CD4-positive, alpha-beta T cell (primary cell): ENCODE measurements around the gene SRR. TPM values are rescaled to one million over a fixed set of nuclear protein-coding genes. Genes with fewer than 3 reads are reported as not detected.

Experiments
- ATAC-seq: fragments of 200-7000 bp; cut with Tn5 transposase; one replicate; pipeline ENCODE4 v1.10.0; 2022; ENCODE audit warnings: mild to moderate bottlenecking; ENCODE audit not compliant: poor library complexity
- CTCF ChIA-PET: fragments of 350-600 bp; sonication (Branson Sonifier 250); formaldehyde crosslinking; loops from one replicate; lab custom pipeline; 2021; ENCODE audit warnings: antibody characterized with exemption, inconsistent platforms; lab: Charles Lee
- POLR2A ChIA-PET: fragments of 350-600 bp; sonication (Branson Sonifier 250); formaldehyde crosslinking; loops from one replicate; lab custom pipeline; 2021; ENCODE audit warnings: antibody characterized with exemption, inconsistent platforms; lab: Charles Lee
- DNase-seq, 14 experiments: peaks; one replicate each; pipeline ENCODE4 v3.0.0-alpha.2; 2013 to 2020; ENCODE audit warnings: mixed read lengths in 2 of 14
- H3K27ac ChIP-seq, 2 donors: one replicate each; pipeline versions ENCODE4 v1.5.1 to v1.7.0; 2013; ENCODE audit warnings: low read length in 2 of 2, low read depth in 1 of 2, mild to moderate bottlenecking in 1 of 2
- H3K27me3 ChIP-seq, 2 experiments: 1 replicate in 1 of 2; 2 replicates in 1 of 2; pipeline versions ENCODE4 v1.6.1 to v1.7.0; 2013; ENCODE audit warnings: low read length in 2 of 2, control low read depth in 1 of 2, mild to moderate bottlenecking in 1 of 2, moderate library complexity in 1 of 2; ENCODE audit not compliant: insufficient read depth in 2 of 2, control insufficient read depth in 1 of 2
- H3K36me3 ChIP-seq: one replicate; pipeline ENCODE4 v1.6.1; 2013; ENCODE audit warnings: low read length, control low read depth; ENCODE audit not compliant: insufficient read depth
- H3K4me1 ChIP-seq: one replicate; pipeline ENCODE4 v1.6.1; 2013; ENCODE audit warnings: low read length, control low read depth; ENCODE audit not compliant: insufficient read depth
- H3K4me3 ChIP-seq: one replicate; pipeline ENCODE4 v1.5.1; 2013; ENCODE audit warnings: mild to moderate bottlenecking, low read length, moderate library complexity
- H3K9me3 ChIP-seq, 2 experiments: 1 replicate in 1 of 2; 2 replicates in 1 of 2; pipeline versions ENCODE4 v1.6.1 to v1.7.0; 2013; ENCODE audit warnings: low read length in 2 of 2, mild to moderate bottlenecking in 2 of 2, control low read depth in 1 of 2, moderate library complexity in 1 of 2; ENCODE audit not compliant: control insufficient read depth in 1 of 2, insufficient read depth in 1 of 2
- H3K27ac Mint-ChIP-seq: one replicate; pipeline ENCODE4 v1.8.0; 2020; ENCODE audit warnings: mixed read lengths
- H3K27me3 Mint-ChIP-seq: one replicate; pipeline ENCODE4 v1.8.0; 2021; ENCODE audit warnings: mixed read lengths
- H3K36me3 Mint-ChIP-seq: one replicate; pipeline ENCODE4 v1.8.0; 2021; ENCODE audit warnings: low read depth, mixed read lengths
- H3K4me1 Mint-ChIP-seq: one replicate; pipeline ENCODE4 v1.8.0; 2021; ENCODE audit warnings: low read depth, mixed read lengths
- H3K4me3 Mint-ChIP-seq: one replicate; pipeline ENCODE4 v1.8.0; 2020; ENCODE audit warnings: mild to moderate bottlenecking, mixed read lengths
- H3K9me3 Mint-ChIP-seq: one replicate; pipeline ENCODE4 v1.8.0; 2020; ENCODE audit warnings: mixed read lengths
- intact Hi-C, 2 experiments: fragments of 100-400 bp; cut with DNase I in 1 of 2; cut with micrococcal nuclease in 1 of 2; formaldehyde crosslinking; loops; one replicate each; pipeline versions ENCODE4 v1.15.1 to v1.9.0; 2023 to 2025; cut with DNase I, micrococcal nuclease
- total RNA-seq, 174 experiments: library from RNA in 2 of 174; stranded (reverse) in 2 of 174; gene quantifications; one replicate each; pipeline ENCODE4 v1.2.3 and lab custom pipeline; 2021 to 2026
- TF ChIP-seq, protein P1 (sequence below): fragments of 200-600 bp; IDR thresholded peaks from one replicate; pipeline ENCODE4 v1.8.0; 2022; ENCODE audit warnings: antibody characterized with exemption, mild to moderate bottlenecking

SRR gene
- total RNA-seq, 2 experiments from 2014 or later: 2.5 to 2.8 TPM

DNA sequence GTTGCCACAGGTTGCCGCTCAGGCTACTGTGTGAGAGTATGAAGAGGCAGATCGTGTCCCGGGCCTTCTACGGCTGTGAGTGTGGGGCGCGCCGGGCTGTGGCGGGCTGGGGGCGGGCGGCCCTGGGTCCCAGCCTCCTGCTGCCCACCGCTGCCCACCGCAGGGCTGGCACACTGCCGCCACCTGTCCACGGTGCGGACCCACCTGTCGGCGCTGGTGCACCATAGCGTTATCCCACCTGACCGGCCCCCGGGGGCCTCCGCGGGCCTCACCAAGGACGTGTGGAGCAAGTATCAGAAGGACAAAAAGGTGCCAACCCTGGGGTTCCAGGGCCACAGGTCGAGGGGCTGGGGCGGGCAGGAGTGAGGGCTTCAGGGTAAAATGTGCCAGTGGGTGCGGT lies 68.4 kb downstream of the SRR start:
- no peaks in the 10 kb centered on the region for H3K9me3 ChIP-seq
- H3K4me1 Mint-ChIP-seq: no peaks in the 10 kb centered on the region
- no peaks in the 10 kb centered on the region for H3K9me3 Mint-ChIP-seq
- H3K36me3 ChIP-seq: peaks cover 50% of the 10 kb centered on the region
- POLR2A ChIA-PET: no interaction called here
- no peaks in the 10 kb centered on the region for H3K27me3 Mint-ChIP-seq
- ATAC-seq (no peak), DNase-seq (no peak)
- TF ChIP-seq, protein P1, sequence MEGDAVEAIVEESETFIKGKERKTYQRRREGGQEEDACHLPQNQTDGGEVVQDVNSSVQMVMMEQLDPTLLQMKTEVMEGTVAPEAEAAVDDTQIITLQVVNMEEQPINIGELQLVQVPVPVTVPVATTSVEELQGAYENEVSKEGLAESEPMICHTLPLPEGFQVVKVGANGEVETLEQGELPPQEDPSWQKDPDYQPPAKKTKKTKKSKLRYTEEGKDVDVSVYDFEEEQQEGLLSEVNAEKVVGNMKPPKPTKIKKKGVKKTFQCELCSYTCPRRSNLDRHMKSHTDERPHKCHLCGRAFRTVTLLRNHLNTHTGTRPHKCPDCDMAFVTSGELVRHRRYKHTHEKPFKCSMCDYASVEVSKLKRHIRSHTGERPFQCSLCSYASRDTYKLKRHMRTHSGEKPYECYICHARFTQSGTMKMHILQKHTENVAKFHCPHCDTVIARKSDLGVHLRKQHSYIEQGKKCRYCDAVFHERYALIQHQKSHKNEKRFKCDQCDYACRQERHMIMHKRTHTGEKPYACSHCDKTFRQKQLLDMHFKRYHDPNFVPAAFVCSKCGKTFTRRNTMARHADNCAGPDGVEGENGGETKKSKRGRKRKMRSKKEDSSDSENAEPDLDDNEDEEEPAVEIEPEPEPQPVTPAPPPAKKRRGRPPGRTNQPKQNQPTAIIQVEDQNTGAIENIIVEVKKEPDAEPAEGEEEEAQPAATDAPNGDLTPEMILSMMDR: no peak
- H3K27me3 ChIP-seq: no peaks in the 10 kb centered on the region
- intact Hi-C loops: no loop called here
- no peak overlapping the region for H3K4me3 Mint-ChIP-seq
- no peak overlapping the region for H3K27ac ChIP-seq
- H3K4me3 ChIP-seq: no peak overlapping the region
- CTCF ChIA-PET: no interaction called here
- peaks cover 49% of the 10 kb centered on the region for H3K36me3 Mint-ChIP-seq
- no peaks in the 10 kb centered on the region for H3K4me1 ChIP-seq
- no peak overlapping the region for H3K27ac Mint-ChIP-seq

DNA sequence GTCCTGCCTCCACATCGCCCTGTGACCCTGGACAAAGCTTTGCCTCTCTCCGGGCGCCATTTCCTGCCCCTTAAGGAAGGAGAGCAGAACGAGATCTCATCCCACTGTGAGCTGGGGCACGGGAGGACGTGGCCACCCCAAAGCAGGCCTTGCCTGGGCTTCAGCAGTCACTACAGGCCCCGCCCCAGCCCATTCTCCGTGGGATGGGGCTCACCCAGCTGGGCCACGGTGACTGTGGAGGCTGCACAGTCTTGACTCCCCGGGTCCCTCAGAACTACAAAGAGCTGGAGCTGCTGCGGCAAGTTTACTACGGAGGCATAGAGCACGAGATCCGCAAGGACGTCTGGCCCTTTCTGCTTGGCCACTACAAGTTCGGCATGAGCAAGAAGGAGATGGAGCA lies 68.9 kb downstream of the SRR start:
- Mint-ChIP-seq H3K4me3 (no peak overlapping the region), H3K36me3 (peaks cover 50% of the 10 kb centered on the region), H3K4me1 (no peaks in the 10 kb centered on the region), H3K27ac (no peak overlapping the region), H3K27me3 (no peaks in the 10 kb centered on the region), H3K9me3 (no peaks in the 10 kb centered on the region)
- Histone ChIP-seq H3K4me1 (no peaks in the 10 kb centered on the region), H3K4me3 (no peak overlapping the region), H3K27me3 (no peaks in the 10 kb centered on the region), H3K27ac (no peak overlapping the region), H3K36me3 (peaks cover 53% of the 10 kb centered on the region), H3K9me3 (no peaks in the 10 kb centered on the region)
- intact Hi-C loops: no loop called here
- TF ChIP-seq, protein P1: no peak
- ATAC-seq (no peak), DNase-seq (no peak)
- POLR2A ChIA-PET: no interaction called here
- CTCF ChIA-PET: no interaction called here

GRCh38 chr17:2373179-2373578 lies 69.4 kb downstream of the SRR start:
- TF ChIP-seq, protein P1: no peak
- no peak overlapping the region for H3K27ac ChIP-seq
- intact Hi-C loops: no loop called here
- Mint-ChIP-seq H3K4me3 (no peak overlapping the region), H3K9me3 (no peaks in the 10 kb centered on the region), H3K27ac (no peak overlapping the region), H3K4me1 (no peaks in the 10 kb centered on the region), H3K27me3 (no peaks in the 10 kb centered on the region), H3K36me3 (peaks cover 46% of the 10 kb centered on the region)
- H3K4me1 ChIP-seq: no peaks in the 10 kb centered on the region
- no peak for ATAC-seq
- ChIA-PET POLR2A (no interaction called here), CTCF (no interaction called here)
- H3K27me3 ChIP-seq: no peaks in the 10 kb centered on the region
- DNase-seq: no peak
- H3K4me3 ChIP-seq: no peak overlapping the region
- no peaks in the 10 kb centered on the region for H3K9me3 ChIP-seq
- peaks cover 58% of the 10 kb centered on the region for H3K36me3 ChIP-seq

Other genes starting within 250 kb of the SRR start
- gene HIC1, start 248.8 kb upstream of the SRR start, total RNA-seq: 1 to 10 TPM; 2.4 to 3.0 TPM
- 10 to 100 TPM; 39.3 to 39.7 TPM for gene SMG6, start 165 bp upstream of the SRR start, total RNA-seq
- 10 to 100 TPM; 29.6 to 31.9 TPM for gene TSR1, start 32.5 kb downstream of the SRR start, total RNA-seq
- gene SGSM2, start 33.6 kb downstream of the SRR start, total RNA-seq: 100 to 1,000 TPM; 147 to 154 TPM
- gene MNT, start 97.1 kb downstream of the SRR start, total RNA-seq: 100 to 1,000 TPM; 111 to 118 TPM
- gene METTL16, start 207.9 kb downstream of the SRR start, total RNA-seq: 10 to 100 TPM; 55.7 to 58.0 TPM